HUDEP-2 (cell line): ENCODE data around the gene EDIL3.
"Not testable (repeated sequence)": the region's sequence is repeated elsewhere in the genome, so short reads cannot be mapped to it uniquely, and the experiment has no call there.

ENCODE experiments used
- DNase-seq, 76 experiments: peaks; one replicate each; lab custom pipeline; 2025; ENCODE audit not compliant: unreplicated experiment in 76 of 76; lab: John Stamatoyannopoulos, UW

EDIL3 gene

GRCh38 chr5:84303315-84303714, 81.4 kb downstream of the EDIL3 start:
- no peak for DNase-seq

DNA sequence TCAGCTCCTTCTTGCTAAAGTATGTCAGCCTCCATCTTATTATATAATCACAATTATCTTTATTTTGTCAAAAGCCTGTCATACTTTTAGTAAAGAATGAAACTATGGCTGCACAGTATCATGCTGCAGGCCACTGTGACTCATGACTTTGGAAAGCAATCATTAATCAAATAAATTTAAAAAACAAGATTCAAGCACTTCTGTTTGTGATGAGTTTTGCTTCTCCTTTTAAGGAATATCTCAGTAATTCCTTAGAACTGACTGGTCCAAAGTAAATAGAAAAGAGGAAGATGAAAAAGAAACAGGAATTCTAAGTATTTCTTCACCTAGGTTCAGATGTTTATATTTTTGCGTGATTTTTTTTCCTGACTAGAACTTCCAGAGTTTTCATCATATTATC, 83.1 kb downstream of the EDIL3 start:
- DNase-seq: no peak

GRCh38 chr5:84299959-84300358, 84.7 kb downstream of the EDIL3 start:
- no peak for DNase-seq

DNA sequence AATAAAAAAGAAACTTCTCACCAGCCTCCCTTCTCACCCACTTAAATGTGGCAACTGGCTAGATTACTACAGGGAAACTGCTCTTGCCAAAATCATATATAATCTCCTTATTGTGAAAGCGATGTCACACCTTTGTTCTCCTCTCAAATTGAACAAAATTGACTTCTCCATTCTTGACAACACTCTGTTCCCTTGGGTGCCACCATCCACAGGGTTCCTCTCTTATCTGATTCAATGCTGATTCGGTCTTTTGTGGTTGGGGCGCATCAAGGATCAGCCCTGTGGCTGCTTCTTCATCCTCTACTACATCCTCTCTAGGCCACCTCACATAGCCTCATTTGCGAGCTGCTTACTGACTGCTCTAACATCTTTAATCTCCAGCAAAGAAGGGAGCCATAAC, 86.1 kb downstream of the EDIL3 start:
- no peak for DNase-seq

- not testable (repeated sequence) for DNase-seq
Observed at GRCh38 chr5:84297641-84298040, 87.0 kb downstream of the EDIL3 start.

- DNase-seq: no peak
Observed at GRCh38 chr5:84292788-84293653, 91.7 kb downstream of the EDIL3 start.

DNA sequence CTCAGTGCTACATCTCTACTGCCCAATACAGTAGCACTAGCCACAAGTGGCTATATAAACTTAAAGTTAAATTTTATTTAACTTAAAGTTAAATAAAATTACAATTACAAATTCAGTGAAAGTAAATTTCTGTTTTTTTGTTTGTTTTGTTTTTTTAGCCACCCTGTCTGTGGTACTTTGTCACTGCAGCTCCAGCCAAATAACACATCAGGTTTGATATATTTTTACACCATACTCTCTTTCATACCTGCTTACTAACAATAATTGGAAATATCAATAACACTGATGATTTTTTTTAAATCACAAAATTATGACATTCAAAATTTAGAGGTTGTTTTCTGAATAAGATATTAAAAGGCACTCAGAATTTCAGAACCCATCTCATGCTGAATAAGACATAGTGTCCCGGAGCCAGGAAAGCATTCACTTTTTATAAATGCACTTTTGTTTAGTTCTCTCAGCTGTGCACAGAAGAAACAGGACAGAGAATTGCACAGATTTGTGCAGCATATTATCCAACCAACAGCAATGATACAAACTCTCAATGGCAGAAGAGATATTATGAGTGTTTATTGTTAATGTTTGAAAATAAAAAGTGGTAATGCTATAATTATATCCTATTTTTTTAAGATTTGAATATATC, 92.6 kb downstream of the EDIL3 start:
- no peak for DNase-seq

GRCh38 chr5:84290673-84291072, 94.0 kb downstream of the EDIL3 start:
- DNase-seq: no peak

DNA sequence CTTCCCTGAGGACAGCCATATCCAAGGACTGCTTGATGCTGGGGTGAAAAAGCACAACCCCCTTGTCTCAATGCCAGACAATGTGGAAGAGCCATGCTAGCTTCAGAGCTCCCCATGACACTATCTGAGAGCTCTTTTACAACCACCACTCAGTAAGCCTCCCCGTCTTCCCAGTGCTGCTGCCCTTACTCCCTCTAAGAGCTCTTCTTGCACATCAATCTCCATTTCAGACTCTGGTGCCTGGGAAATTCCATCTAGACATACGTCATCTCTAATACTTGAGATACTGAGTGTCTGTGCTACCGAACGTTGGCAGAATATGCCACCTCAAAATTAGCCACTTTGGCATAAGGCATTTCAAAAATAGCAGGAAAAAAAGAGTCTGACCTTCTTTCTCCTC, 94.5 kb downstream of the EDIL3 start:
- no peak for DNase-seq

DNA sequence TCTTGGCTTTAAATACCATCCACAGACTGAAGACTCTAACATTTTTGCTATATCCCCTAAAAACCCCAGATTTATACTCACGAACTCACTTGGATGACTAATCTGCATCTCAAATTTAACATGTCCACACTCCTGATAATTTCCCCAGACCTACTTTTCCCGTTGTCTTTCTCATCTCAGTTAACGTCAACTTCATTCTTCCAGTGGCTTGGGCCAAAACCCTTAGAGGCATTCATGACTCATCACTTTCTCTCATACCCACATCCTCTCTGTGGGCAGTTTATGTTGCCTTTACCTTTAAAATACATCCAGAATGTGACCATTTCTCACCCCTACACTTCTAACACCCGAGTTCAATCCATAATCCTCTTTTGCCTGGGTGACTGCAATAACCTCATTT, 96.7 kb downstream of the EDIL3 start:
- DNase-seq: peak in 3 of 76 experiments; percentile 1 to 9 (median 2)

- DNase-seq: no peak
Observed at GRCh38 chr5:84286662-84287061, 98.0 kb downstream of the EDIL3 start.

GRCh38 chr5:84285641-84286637, 98.7 kb downstream of the EDIL3 start:
- no peak for DNase-seq

- no peak for DNase-seq
Observed at GRCh38 chr5:84281383-84281782, 103.3 kb downstream of the EDIL3 start.

DNA sequence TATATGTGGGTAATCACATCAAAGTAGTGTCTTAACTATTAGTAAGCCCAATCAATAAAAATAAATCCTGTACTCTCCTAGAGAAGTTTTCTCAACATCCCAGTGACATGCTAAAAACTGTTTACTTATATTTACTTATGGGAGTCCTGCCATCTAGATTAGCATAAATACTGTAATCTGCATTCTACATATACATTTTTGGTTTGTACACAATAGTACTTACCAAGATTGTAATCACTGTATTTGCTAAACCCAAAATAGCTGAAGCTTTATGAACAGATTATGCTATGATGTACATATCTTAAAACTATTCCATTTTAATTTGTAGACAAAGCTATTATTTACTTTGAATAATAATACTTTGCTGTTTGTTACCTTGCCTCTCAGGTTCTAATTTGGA, 105.4 kb downstream of the EDIL3 start:
- no peak for DNase-seq

DNA sequence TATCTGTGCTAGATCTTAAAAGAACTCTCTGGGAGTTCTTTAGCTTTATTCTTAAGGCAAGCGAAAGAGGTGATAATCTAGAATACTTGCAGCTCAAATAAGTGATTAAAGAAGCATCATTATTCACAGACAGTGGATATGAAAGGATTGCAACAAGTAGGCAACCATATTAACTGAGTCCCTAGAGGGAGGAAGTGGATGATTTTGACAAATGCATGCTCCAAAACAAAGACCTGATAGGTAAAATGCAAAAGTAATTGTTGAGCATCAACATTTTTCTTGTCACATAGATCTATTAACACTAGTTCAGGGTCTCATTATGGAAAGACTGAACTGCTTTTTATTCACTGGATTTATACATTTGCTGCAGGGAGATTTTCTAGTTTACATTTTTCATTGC, 109.1 kb downstream of the EDIL3 start:
- no peak for DNase-seq

DNA sequence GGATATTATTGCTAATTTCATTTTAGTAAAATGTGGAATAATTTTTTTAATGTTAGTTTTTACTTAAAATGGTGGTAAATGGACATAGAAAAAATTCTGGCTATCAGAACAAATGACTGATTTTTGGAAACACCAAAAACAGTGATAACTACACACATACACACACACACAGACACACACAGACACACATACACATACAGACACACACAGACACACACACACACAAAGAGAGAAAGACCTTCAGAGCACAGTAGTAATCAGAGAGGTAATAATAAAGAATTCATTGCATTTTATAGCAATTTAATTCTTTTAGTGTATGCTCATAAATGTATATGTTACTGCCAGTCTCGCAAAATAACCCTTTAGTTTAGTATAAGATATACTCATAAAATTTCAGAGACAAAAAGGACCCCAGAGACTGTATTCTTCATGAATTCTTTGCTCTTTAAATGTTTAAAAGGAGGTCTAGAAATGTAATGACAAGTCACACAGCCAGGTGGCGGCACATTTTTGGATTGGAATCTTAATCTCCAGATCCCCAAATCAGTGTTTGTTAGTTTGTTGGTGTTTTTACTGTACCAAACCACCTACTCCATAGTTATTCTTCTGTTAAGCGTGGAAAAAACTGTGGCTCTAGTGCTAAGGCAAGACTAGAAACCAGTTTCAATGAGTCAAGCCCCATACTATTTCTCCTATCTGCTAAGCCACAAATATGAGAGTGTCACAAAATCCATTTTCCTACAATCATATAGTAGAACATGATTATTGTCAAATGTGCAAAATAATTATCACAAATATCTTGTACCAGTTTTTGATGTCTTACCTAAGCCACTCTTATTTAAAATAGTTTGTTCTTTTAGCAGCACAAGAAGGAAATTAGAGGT, 109.9 kb downstream of the EDIL3 start:
- DNase-seq: peak in 10 of 76 experiments; percentile 0 to 20 (median 2)

- no peak for DNase-seq
Observed at GRCh38 chr5:84273517-84273883, 111.2 kb downstream of the EDIL3 start.

DNA sequence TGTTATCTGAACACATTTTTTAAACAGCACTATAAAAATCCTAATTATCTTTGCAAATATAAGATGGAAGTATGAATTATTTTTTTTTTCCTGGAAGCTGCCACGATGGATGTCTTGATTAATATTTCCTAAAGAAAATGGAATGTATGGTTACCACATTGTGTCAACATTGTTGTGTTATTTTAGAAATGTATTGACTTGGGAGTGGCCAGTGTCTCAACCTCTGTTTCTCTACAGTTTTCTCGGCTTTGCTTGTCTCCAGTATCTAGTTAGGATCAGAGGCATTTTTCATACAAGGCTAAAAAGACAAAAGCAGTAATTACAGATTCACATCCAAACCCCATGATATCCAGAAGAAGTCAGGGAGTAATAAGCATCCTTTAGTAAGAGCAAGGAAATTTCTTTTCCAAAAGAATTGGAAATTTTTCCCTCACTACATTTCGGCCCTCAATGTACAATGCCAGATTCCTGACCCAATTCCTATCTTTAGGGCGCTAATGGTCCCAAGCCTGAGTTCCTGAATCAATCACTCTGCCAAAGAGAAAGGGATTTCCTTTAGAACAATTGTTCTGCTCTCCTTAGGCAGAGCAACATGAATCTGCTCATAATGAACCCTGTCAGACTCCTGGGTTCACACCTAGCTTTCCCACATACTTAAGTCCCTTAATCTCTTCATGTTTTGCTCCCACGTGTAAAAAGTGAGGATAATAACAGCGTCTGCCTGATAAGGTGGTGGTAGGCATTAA, 111.7 kb downstream of the EDIL3 start:
- no peak for DNase-seq
